RWPE2 (cell line): Measurements from ENCODE around the gene DMXL2.

Source experiments
- ATAC-seq: fragments of 200-7000 bp; cut with Tn5 transposase; 3 replicates; pipeline ENCODE4 v1.9.1; 2021; ENCODE audit warnings: low read depth
- DNase-seq: peaks from one replicate; pipeline ENCODE4 v3.0.0-alpha.2; 2020; ENCODE audit warnings: low spot score
- H3K27ac ChIP-seq: fragments of 450-650 bp; 2 replicates; pipeline ENCODE4 v1.5.1; 2017; ENCODE audit warnings: mild to moderate bottlenecking; ENCODE audit not compliant: poor library complexity, severe bottlenecking
- H3K27me3 ChIP-seq: fragments of 250-450 bp; sonication (Bioruptor Pico); 2 replicates; pipeline ENCODE4 v1.5.1; 2021; ENCODE audit warnings: mild to moderate bottlenecking, moderate library complexity; ENCODE audit not compliant: insufficient read depth, poor library complexity, severe bottlenecking
- H3K36me3 ChIP-seq: fragments of 250-450 bp; sonication (Bioruptor Pico); 2 replicates; pipeline ENCODE4 v1.5.1; 2020; ENCODE audit warnings: low read depth, mild to moderate bottlenecking, moderate library complexity
- H3K4me1 ChIP-seq: fragments of 250-450 bp; sonication (Bioruptor Pico); 2 replicates; pipeline ENCODE4 v1.5.1; 2021; ENCODE audit warnings: mild to moderate bottlenecking, moderate library complexity; ENCODE audit not compliant: insufficient read depth, poor library complexity, severe bottlenecking
- H3K4me3 ChIP-seq: fragments of 250-450 bp; sonication (Bioruptor Pico); 2 replicates; pipeline ENCODE4 v1.5.1; 2021; ENCODE audit warnings: mild to moderate bottlenecking, moderate library complexity; ENCODE audit not compliant: severe bottlenecking
- H3K9me3 ChIP-seq: fragments of 250-450 bp; sonication (Bioruptor Pico); 2 replicates; pipeline ENCODE4 v1.5.1; 2021; ENCODE audit warnings: mild to moderate bottlenecking, moderate library complexity; ENCODE audit not compliant: severe bottlenecking
- CTCF ChIP-seq: fragments of 450-650 bp; IDR thresholded peaks from one replicate; pipeline ENCODE4 v1.5.1; 2017; ENCODE audit warnings: mild to moderate bottlenecking, moderate library complexity; ENCODE audit not compliant: poor library complexity, severe bottlenecking

DMXL2 gene

DNA sequence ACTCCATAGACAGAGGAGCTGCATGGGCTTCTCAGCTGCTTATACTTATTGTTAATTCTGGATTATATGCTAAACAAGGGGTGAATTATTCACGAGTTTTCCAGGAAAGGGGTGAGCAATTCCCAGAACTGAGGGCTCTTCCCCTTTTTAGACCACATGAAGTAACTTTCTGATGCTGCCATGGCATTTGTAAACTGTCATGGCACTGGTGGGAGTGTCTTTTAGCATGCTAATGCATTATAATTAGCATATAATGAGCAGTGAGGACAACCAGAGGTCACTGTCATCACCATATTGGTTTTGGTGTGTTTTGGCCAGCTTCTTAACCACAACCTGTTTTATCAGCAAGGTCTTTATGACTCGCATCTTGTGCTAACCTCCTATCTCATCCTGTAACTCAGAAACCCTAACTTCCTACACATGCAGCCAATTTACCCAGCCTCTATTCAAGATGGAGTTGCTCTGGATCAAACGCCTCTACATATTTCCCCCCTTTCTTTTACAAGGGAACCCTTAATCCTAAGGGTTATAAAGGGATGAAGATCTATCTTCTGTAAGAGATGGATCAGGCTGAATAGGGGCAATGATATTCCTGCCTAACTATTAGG lies 12.1 kb upstream of the DMXL2 start:
- no peak overlapping the region for H3K27ac ChIP-seq
- no peaks in the 10 kb centered on the region for H3K36me3 ChIP-seq
- no peaks in the 10 kb centered on the region for H3K9me3 ChIP-seq
- ATAC-seq (no peak), DNase-seq (no peak)
- no peak for TF ChIP-seq CTCF
- H3K27me3 ChIP-seq: no peaks in the 10 kb centered on the region
- no peaks in the 10 kb centered on the region for H3K4me1 ChIP-seq
- H3K4me3 ChIP-seq: no peak overlapping the region

DNA sequence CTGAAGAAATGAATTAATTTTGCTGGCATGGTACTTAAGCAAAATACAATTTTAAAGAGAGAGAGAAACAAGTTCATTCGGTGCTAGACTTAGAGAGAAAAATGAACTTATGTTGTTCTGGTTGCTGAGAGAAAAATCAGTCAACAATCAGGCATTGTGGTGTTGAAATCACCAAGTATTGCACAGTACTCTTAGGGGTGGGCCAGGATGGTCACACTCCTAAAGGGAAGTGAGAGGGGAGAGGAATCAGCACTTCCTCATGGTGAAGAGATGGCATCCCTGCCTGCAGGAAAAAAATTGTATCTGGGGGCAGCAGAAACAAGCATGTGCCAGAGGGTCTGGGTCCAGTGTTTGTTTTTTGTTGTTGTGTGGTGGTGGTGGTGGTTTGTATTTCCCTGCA lies 7.0 kb upstream of the DMXL2 start:
- ATAC-seq (no peak; the same call in 2 of the 3 replicates), DNase-seq (no peak)
- H3K4me1 ChIP-seq: no peaks in the 10 kb centered on the region
- H3K9me3 ChIP-seq: no peaks in the 10 kb centered on the region
- H3K36me3 ChIP-seq: no peaks in the 10 kb centered on the region
- no peak for TF ChIP-seq CTCF
- H3K27ac ChIP-seq: no peak overlapping the region
- H3K27me3 ChIP-seq: no peaks in the 10 kb centered on the region
- H3K4me3 ChIP-seq: no peak overlapping the region

DNA sequence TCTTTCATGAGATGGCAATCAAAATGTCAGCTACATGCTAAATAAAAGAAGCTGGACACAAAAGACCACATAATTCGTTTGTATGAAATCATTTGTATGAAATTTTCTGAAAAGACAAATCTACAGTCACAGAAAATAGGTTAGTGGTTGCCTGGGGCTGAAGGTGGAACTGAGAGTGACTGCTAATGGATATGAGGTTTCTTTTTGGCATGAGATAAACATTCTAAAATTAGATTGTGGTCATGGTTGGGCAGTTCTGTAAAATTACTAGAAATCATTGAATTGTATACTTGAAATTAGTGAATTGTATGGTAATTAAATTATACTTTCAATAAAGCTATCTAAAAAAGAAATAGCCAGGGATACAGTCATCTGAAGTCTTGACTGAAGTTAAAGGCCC lies 2.7 kb upstream of the DMXL2 start:
- DNase-seq: no peak

DNA sequence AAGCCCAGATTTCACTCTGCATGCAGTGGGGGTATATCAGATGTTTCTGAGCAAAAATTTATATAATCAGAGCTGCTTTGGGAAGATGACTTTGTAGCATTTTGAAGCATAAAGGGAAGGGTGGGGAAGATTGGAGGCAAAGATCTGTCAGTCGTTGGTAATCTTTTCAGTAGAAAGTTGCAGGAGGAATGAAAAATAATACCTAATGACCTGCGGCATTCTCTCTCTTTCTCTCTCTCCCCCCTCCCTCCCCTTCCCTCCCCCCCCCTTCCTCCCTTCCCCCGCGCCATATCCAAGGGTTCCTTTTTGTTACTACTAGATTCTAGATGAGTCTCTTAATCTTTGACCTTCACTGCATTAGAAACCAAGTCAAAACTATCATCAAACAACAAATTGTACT lies 1.5 kb upstream of the DMXL2 start:
- Histone ChIP-seq H3K27ac (no peak overlapping the region), H3K36me3 (no peaks in the 10 kb centered on the region), H3K27me3 (no peaks in the 10 kb centered on the region), H3K4me1 (peaks cover 16% of the 10 kb centered on the region), H3K4me3 (no peak overlapping the region), H3K9me3 (no peaks in the 10 kb centered on the region)
- ATAC-seq (no peak), DNase-seq (no peak)
- no peak for TF ChIP-seq CTCF

More for the DNA sequence above, 2.7 kb upstream of the DMXL2 start:
- Histone ChIP-seq H3K36me3 (no peaks in the 10 kb centered on the region), H3K4me3 (no peak overlapping the region), H3K27ac (no peak overlapping the region), H3K4me1 (peaks cover 16% of the 10 kb centered on the region), H3K9me3 (no peaks in the 10 kb centered on the region), H3K27me3 (no peaks in the 10 kb centered on the region)
- no peak for ATAC-seq
- no peak for TF ChIP-seq CTCF

DNA sequence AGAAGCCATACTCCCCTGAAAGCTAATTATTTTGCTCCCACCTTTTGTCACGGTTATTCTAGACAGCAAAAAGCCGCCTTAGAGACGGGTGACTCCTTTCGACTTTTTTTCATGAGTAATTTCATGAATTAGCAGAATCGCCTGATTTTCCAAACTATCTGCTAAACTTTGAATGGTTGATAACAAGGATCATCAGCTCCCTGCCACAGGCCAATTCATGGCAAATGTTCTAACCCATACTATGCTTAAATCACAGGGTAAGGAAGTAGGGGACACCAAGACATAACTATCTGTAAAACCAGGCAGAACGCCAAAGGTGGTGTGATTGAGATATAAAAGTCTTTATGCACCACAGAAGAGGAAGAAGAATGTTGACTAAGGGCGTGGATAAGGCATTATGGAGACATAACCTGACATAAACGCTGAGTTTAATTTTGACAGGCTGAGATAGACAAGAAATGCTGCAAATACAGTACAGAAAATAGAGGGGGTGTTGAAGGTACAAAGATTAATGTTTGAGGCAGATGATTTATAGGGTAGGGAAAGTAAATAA lies 891 bp upstream of the DMXL2 start:
- ATAC-seq: no peak
- Histone ChIP-seq H3K4me3 (peak overlapping the region; percentile 75), H3K27ac (peak overlapping the region; percentile 51), H3K36me3 (no peaks in the 10 kb centered on the region), H3K27me3 (no peaks in the 10 kb centered on the region), H3K9me3 (no peaks in the 10 kb centered on the region), H3K4me1 (peaks cover 16% of the 10 kb centered on the region)
- no peak for TF ChIP-seq CTCF
- no peak for DNase-seq
